Muscle layer of colon (tissue), 2 donors: ENCODE data around the gene COL5A1.
"Not testable (repeated sequence)": the region's sequence is repeated elsewhere in the genome, so short reads cannot be mapped to it uniquely, and the experiment has no call there.

ENCODE experiments used
- H3K27ac ChIP-seq: one replicate; pipeline ENCODE4 v1.7.0; 2013; ENCODE audit warnings: low read depth, mild to moderate bottlenecking, low read length, moderate library complexity
- H3K27me3 ChIP-seq, 2 donors: one replicate each; pipeline ENCODE4 v1.7.0; 2013; ENCODE audit warnings: low read length in 2 of 2, mild to moderate bottlenecking in 2 of 2; ENCODE audit not compliant: insufficient read depth in 2 of 2, control insufficient read depth in 1 of 2
- H3K36me3 ChIP-seq: one replicate; pipeline ENCODE4 v1.7.0; 2013; ENCODE audit warnings: mild to moderate bottlenecking, low read length; ENCODE audit not compliant: insufficient read depth
- H3K4me1 ChIP-seq: one replicate; pipeline ENCODE4 v1.7.0; 2013; ENCODE audit warnings: mild to moderate bottlenecking, low read length; ENCODE audit not compliant: insufficient read depth
- H3K4me3 ChIP-seq, 2 donors: one replicate each; pipeline ENCODE4 v1.7.0; 2013; ENCODE audit warnings: low read length in 2 of 2, low read depth in 1 of 2, mild to moderate bottlenecking in 1 of 2, moderate library complexity in 1 of 2
- H3K9ac ChIP-seq: one replicate; pipeline ENCODE4 v1.7.0; 2013; ENCODE audit warnings: low read length
- H3K9me3 ChIP-seq: one replicate; pipeline ENCODE4 v1.7.0; 2013; ENCODE audit warnings: mild to moderate bottlenecking, low read length
- donor health status: abdominal sarcoma.
- donor health status: Adenocarcinoma of cecum.

The COL5A1 gene

GRCh38 chr9:134666831-134667230 is 25.2 kb downstream of the COL5A1 start:
- Histone ChIP-seq H3K4me3 (no peak overlapping the region), H3K4me1 (peaks cover 50% of the 10 kb centered on the region), H3K9me3 (no peaks in the 10 kb centered on the region), H3K9ac (no peak overlapping the region), H3K27me3 (no peaks in the 10 kb centered on the region), H3K36me3 (no peaks in the 10 kb centered on the region), H3K27ac (no peak overlapping the region)

DNA sequence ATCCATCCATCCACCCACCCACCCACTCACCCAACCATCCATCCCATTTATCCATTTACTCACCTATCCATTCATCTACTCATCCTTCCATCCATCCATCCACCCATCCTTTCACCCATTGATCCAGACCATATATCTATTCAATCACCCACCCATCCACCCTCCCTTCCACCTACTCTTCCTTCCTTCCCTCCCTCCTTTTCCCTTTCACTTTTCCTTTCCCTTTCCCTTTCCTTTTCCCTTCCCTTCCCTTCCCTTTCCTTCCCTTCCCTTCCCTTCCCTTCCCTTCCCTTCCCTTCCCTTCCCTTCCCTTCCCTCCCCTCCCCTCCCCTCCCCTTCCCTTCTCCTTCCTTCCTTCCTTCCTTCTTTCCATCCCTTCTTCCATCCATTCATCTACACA is 27.4 kb downstream of the COL5A1 start:
- H3K27ac ChIP-seq, H3K27me3 ChIP-seq, H3K9ac ChIP-seq, H3K9me3 ChIP-seq, H3K36me3 ChIP-seq, H3K4me3 ChIP-seq: not testable (repeated sequence)
- H3K4me1 ChIP-seq = peaks cover 29% of the 10 kb centered on the region

DNA sequence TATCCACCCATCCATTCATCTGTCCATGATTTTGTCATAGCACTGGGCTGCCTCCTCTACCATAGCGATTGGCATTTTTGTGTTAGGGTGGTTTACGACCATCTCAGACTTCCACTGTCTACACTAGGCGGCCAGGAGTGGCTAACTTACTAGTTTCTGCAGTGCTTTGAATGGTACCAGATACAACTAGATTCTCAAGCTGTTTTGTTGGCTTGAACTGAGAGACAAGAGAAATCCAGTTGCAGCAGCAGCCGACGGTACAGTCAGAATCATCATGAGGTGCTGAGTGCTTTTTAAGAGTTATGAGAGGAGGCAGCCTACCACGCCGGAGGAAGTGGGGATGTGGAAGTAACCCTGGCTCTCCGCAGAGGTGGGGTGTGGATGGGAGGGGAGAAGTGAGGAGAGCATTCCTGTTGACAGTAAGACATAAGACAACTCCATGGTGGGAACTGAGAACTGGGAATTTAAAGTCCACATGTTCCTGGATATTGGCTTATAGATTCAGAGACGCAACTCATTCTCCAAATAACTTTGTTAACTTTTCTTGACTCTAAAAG is 27.9 kb downstream of the COL5A1 start:
- no peak overlapping the region for H3K4me3 ChIP-seq
- no peak overlapping the region for H3K9ac ChIP-seq
- no peaks in the 10 kb centered on the region for H3K36me3 ChIP-seq
- H3K4me1 ChIP-seq = peaks cover 24% of the 10 kb centered on the region
- H3K9me3 ChIP-seq = no peaks in the 10 kb centered on the region
- H3K27me3 ChIP-seq = no peaks in the 10 kb centered on the region
- no peak overlapping the region for H3K27ac ChIP-seq

DNA sequence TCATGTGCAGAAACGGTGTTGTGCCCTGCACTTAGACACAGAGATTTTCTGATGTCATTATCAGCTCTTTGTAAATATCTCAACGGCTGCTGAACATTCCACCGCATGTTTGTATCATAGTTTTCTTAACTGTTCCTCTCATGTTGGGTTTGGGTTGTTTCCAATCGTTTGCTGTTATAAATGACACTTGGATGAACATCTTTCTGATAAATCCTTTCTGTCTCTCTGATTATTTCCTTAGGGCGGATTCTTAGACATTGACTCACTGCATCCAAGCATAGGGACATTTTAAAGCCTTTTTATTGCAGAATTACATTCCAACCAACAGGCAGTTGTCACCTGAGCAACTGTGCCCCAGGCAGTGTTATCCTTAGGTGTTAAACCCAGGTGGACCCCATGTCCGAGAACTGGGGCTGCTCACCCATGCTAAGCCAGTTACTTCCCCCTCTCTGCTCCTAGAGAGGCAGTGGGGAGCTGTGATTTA is 28.5 kb downstream of the COL5A1 start:
- Histone ChIP-seq H3K4me1 (peaks cover 23% of the 10 kb centered on the region), H3K9me3 (no peaks in the 10 kb centered on the region), H3K36me3 (no peaks in the 10 kb centered on the region), H3K27ac (no peak overlapping the region), H3K9ac (no peak overlapping the region), H3K4me3 (no peak overlapping the region), H3K27me3 (no peaks in the 10 kb centered on the region)

GRCh38 chr9:134670851-134671281 is 29.3 kb downstream of the COL5A1 start:
- Histone ChIP-seq H3K4me1 (peaks cover 23% of the 10 kb centered on the region), H3K27me3 (no peaks in the 10 kb centered on the region), H3K27ac (no peak overlapping the region), H3K36me3 (no peaks in the 10 kb centered on the region), H3K9me3 (no peaks in the 10 kb centered on the region), H3K9ac (no peak overlapping the region), H3K4me3 (no peak overlapping the region)

DNA sequence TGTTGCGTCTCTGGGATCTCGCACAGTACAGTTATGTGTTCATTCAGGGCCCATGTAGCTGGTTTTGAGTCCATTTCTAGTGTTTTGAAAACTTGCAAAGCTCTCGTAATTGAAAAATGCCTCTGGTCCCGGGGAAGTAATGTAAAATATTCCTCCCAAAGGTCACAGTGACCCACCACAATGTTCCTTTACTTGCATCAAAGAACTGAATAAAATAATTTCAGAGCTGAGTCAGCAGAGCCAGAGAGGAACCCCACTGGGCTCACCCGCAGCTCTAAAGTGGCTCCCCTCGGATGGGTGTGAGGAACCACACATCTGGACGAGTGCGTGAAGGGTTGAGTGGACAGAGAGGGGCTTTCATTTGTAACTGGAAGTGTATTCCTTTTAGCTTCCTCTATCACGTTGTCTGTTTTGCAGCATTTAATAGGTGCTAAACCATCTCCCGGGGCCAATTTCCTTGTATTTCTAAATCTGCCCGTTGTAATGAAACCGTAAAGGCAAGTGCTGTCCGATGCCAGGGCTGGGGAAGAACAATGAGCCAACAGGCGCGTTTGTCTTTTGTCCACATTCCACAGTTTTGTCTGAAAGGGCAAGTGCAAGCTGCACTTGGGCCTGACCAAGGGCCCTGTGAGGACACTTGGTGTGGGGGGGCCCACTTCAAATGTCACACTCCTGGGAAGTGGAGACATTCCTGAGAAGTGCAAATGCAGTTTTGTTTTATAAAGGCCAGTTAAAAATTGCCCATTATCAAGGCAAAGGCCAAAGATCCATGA is 29.9 kb downstream of the COL5A1 start:
- no peaks in the 10 kb centered on the region for H3K9me3 ChIP-seq
- no peaks in the 10 kb centered on the region for H3K36me3 ChIP-seq
- H3K4me3 ChIP-seq = no peak overlapping the region
- no peak overlapping the region for H3K9ac ChIP-seq
- peaks cover 23% of the 10 kb centered on the region for H3K4me1 ChIP-seq
- H3K27me3 ChIP-seq = no peaks in the 10 kb centered on the region
- no peak overlapping the region for H3K27ac ChIP-seq

DNA sequence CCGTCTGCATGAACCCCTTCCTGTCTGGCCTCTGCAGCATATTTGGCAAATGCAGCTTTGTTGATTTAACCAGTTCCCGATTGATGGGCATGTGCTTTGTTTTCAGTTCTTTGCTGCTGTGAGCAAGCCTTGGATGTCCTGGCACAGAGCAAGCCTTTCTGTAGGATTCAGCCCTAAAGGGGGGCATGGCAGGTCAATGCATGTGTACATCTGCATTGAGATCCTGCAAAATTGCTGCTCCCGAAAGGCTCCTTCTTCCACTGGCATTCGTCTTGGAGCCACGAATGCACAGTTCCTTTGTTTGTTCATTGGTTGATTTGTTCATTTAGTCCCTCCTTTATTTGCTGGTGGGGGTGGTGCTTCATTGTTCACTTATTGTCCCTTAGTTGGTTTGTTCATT is 34.8 kb downstream of the COL5A1 start:
- Histone ChIP-seq H3K27ac (no peak overlapping the region), H3K4me3 (no peak overlapping the region), H3K9me3 (no peaks in the 10 kb centered on the region), H3K36me3 (no peaks in the 10 kb centered on the region), H3K27me3 (no peaks in the 10 kb centered on the region), H3K9ac (no peak overlapping the region), H3K4me1 (peaks cover 35% of the 10 kb centered on the region)

- Histone ChIP-seq H3K36me3 (no peaks in the 10 kb centered on the region), H3K9ac (no peak overlapping the region), H3K9me3 (no peaks in the 10 kb centered on the region), H3K27me3 (no peaks in the 10 kb centered on the region), H3K4me3 (no peak overlapping the region), H3K4me1 (peaks cover 36% of the 10 kb centered on the region), H3K27ac (no peak overlapping the region)
These were observed 35.3 kb downstream of the COL5A1 start for GRCh38 chr9:134676886-134677285.

GRCh38 chr9:134677743-134678142 is 36.1 kb downstream of the COL5A1 start:
- Histone ChIP-seq H3K4me1 (peaks cover 44% of the 10 kb centered on the region), H3K27me3 (no peaks in the 10 kb centered on the region)

DNA sequence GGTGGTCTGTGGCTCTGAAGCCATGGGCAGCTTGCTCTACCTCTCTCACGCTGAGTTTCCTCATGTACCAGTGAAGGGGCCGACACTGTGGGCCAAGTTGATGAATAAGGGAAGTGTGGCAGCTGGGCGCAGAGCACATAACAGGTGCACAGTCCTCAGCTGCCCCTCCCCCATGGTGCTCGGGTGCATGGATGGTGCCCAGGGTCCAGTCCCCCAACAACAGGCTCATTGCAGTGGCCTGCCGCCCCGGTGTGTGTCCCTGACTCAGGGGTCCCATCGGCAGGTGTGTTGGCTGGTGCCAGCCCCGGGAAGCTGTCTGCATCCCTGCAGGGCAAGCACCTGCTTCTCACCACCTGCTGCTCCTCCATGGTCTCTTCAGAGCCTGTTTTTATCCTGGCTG is 36.6 kb downstream of the COL5A1 start:
- no peaks in the 10 kb centered on the region for H3K9me3 ChIP-seq
- H3K9ac ChIP-seq = no peak overlapping the region
- no peaks in the 10 kb centered on the region for H3K27me3 ChIP-seq
- H3K36me3 ChIP-seq = no peaks in the 10 kb centered on the region
- no peak overlapping the region for H3K27ac ChIP-seq
- H3K4me1 ChIP-seq = peaks cover 46% of the 10 kb centered on the region
- no peak overlapping the region for H3K4me3 ChIP-seq

More at GRCh38 chr9:134677743-134678142, 36.1 kb downstream of the COL5A1 start:
- Histone ChIP-seq H3K9me3 (no peaks in the 10 kb centered on the region), H3K4me3 (no peak overlapping the region), H3K27ac (no peak overlapping the region), H3K9ac (no peak overlapping the region), H3K36me3 (no peaks in the 10 kb centered on the region)

DNA sequence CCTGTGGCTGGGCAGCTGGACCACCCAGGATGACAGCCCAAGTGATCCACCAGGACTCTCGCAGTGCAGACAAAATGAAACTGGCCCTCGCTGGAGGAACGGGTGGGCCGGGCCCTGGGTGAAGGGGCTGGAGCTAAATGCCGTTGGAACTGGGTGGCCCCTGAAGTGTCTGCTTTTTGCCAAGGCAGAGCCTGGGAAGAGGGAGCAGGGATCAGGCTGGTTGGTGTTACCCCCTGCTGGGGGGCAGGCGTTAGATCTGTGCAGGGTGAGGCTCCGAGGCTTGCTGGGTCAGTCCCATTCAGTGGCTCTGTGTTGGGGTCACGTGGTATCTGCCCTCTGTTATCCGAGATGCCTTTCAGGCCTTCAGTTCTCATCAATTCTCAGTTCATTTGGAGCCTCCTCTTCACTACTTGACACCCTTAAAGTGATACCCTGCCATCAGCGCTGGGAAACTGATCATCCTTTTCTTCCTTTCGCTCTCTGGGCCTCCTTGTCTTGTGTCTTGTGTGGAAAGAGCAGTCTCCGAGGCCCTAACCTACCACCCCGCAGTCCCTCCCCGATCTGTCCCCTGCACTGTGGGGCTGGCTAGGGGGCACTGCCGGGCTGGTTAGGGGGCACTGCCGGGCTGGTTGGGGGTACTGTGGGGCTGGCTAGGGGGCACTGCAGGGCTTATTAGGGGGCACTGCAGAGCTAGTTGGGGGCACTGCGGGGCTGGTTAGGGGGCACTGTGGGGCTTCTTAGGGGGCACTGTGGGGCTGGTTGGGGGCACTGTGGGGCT is 37.3 kb downstream of the COL5A1 start:
- Histone ChIP-seq H3K9me3 (no peaks in the 10 kb centered on the region), H3K4me1 (peaks cover 46% of the 10 kb centered on the region), H3K27me3 (no peaks in the 10 kb centered on the region), H3K36me3 (no peaks in the 10 kb centered on the region), H3K4me3 (no peak overlapping the region), H3K9ac (no peak overlapping the region), H3K27ac (no peak overlapping the region)
